Measurements from ENCODE around the gene HAUS7. TPM values are rescaled to one million over a fixed set of nuclear protein-coding genes. Genes with fewer than 3 reads are reported as not detected.

Gene HAUS7
- total and polyA plus RNA-seq, 2 experiments from 2014 or later, result 59.8 to 77.9 TPM

GRCh38 chrX:153445106-153445855 is 25.1 kb downstream of the HAUS7 start:
- Histone ChIP-seq H3K4me3 (no peak overlapping the region), H3K4me1 (ENCODE audit: insufficient read depth) (no peaks in the 10 kb centered on the region), H2AFZ (no peak overlapping the region), H3K27me3 (ENCODE audit: insufficient read depth) (no peaks in the 10 kb centered on the region), H3K27ac (ENCODE audit: low read depth) (no peak overlapping the region), H3K36me3 (ENCODE audit: insufficient read depth) (no peaks in the 10 kb centered on the region), H3K9me2 (ENCODE audit: insufficient read depth) (no peaks in the 10 kb centered on the region), H3F3A (replicated peaks; ENCODE audit: low read depth) (no peaks in the 10 kb centered on the region), H3K4me2 (no peak overlapping the region), H4K20me1 (replicated peaks; ENCODE audit: insufficient read depth) (no peaks in the 10 kb centered on the region), H3K79me2 (replicated peaks; ENCODE audit: insufficient read depth) (no peaks in the 10 kb centered on the region)
- ATAC-seq, result no peak; the same call in 2 of the 3 replicates
- Mint-ChIP-seq H3K9me3 (no peaks in the 10 kb centered on the region), H3K27ac (no peak overlapping the region), H3K4me1 (no peaks in the 10 kb centered on the region), H3K36me3 (ENCODE audit: low read depth) (no peaks in the 10 kb centered on the region), H3K4me3 (no peak overlapping the region), H3K27me3 (ENCODE audit: insufficient read depth, low read depth, poor library complexity) (peaks cover 5% of the 10 kb centered on the region)
- DNase-seq (ENCODE audit: low spot score), result no peak
- TF ChIP-seq ZNF462 (CRISPR knock-in tag; IDR thresholded peaks at IDR 0.05) (no peak), ETS1 (IDR thresholded peaks at IDR 0.05) (no peak), EZH2 (IDR thresholded peaks at IDR 0.05; ENCODE audit: low read depth, unreplicated experiment) (no peak), CTCF (conservative IDR thresholded peaks at IDR 0.05; ENCODE audit: low read depth in 2 of 2) (no peak), NANOG (IDR thresholded peaks at IDR 0.05; ENCODE audit: borderline replicate concordance) (no peak), ZNF114 (CRISPR knock-in tag; IDR thresholded peaks at IDR 0.05) (no peak), CREB1 (CRISPR knock-in tag; IDR thresholded peaks at IDR 0.05; ENCODE audit: low read depth) (no peak), ZNF331 (CRISPR knock-in tag; IDR thresholded peaks at IDR 0.05; ENCODE audit: low read depth) (no peak), REST (IDR thresholded peaks at IDR 0.05; ENCODE audit: unreplicated experiment) (no peak), EZH2phosphoT487 (IDR thresholded peaks at IDR 0.05; ENCODE audit: unreplicated experiment) (no peak), POLR2AphosphoS5 (IDR thresholded peaks at IDR 0.05; ENCODE audit: low read depth) (no peak), STAT1 (IDR thresholded peaks at IDR 0.05; ENCODE audit: unreplicated experiment) (no peak), JUNB (IDR thresholded peaks at IDR 0.05; ENCODE audit: unreplicated experiment) (no peak)

Data from GM23338 (cell line).